Neural cell (in vitro differentiated cells): Measurements from ENCODE around the gene ANO9. TPM values are rescaled to one million over a fixed set of nuclear protein-coding genes. Genes with fewer than 3 reads are reported as not detected.

ENCODE experiments used
- H2AFZ ChIP-seq: fragments of 200-600, 300-800 bp; sonication (generic), shearing (Covaris generic); 2 replicates; pipeline ENCODE4 v1.6.0; 2014; ENCODE audit warnings: low read depth, mild to moderate bottlenecking, antibody characterized with exemption, low read length, moderate library complexity
- H3F3A ChIP-seq: fragments of 200-600 bp; shearing (Covaris generic); 2 replicates; pipeline ENCODE4 v1.6.1; 2016; ENCODE audit warnings: mild to moderate bottlenecking, moderate library complexity, mixed read lengths, antibody characterized with exemption, low read length; ENCODE audit not compliant: insufficient read depth, poor library complexity, severe bottlenecking
- H3K27ac ChIP-seq: fragments of 200-600, 300-800 bp; sonication (generic), shearing (Covaris generic); 2 replicates; pipeline ENCODE4 v1.5.1; 2014; ENCODE audit warnings: mild to moderate bottlenecking, low read length, moderate library complexity
- H3K27me3 ChIP-seq: fragments of 300-800, 200-600 bp; sonication (generic), shearing (Covaris generic); 2 replicates; pipeline ENCODE4 v1.6.0; 2014; ENCODE audit warnings: mild to moderate bottlenecking, low read depth, low read length, moderate library complexity; ENCODE audit not compliant: insufficient read depth
- H3K36me3 ChIP-seq: fragments of 300-800, 200-600 bp; sonication (generic), shearing (Covaris generic); 2 replicates; pipeline ENCODE4 v1.5.1; 2014; ENCODE audit warnings: mild to moderate bottlenecking, antibody characterized with exemption, low read length, moderate library complexity; ENCODE audit not compliant: insufficient read depth
- H3K4me2 ChIP-seq: fragments of 300-800, 200-600 bp; sonication (generic), shearing (Covaris generic); 2 replicates; pipeline ENCODE4 v1.6.0; 2014; ENCODE audit warnings: mild to moderate bottlenecking, low read length
- H3K4me3 ChIP-seq: fragments of 300-800, 200-600 bp; sonication (generic), shearing (Covaris generic); 2 replicates; pipeline ENCODE4 v1.5.1; 2014; ENCODE audit warnings: mild to moderate bottlenecking, low read length, moderate library complexity
- H3K79me2 ChIP-seq: fragments of 200-600 bp; shearing (Covaris generic); replicated peaks from 2 replicates; pipeline ENCODE4 v1.6.0; 2014; ENCODE audit warnings: mild to moderate bottlenecking, low read length, moderate library complexity; ENCODE audit not compliant: insufficient read depth
- H3K9ac ChIP-seq: fragments of 300-800, 200-600 bp; sonication (generic), shearing (Covaris generic); 2 replicates; pipeline ENCODE4 v1.6.1; 2016; ENCODE audit warnings: mild to moderate bottlenecking, low read length, mixed read lengths
- H3K9me2 ChIP-seq: fragments of 200-600 bp; shearing (Covaris generic); 2 replicates; pipeline ENCODE4 v1.6.1; 2016; ENCODE audit warnings: mild to moderate bottlenecking, low read length, mixed read lengths; ENCODE audit not compliant: insufficient read depth
- H3K9me3 ChIP-seq: fragments of 200-600, 300-800 bp; sonication (generic), shearing (Covaris generic); 2 replicates; pipeline ENCODE4 v1.6.1; 2016; ENCODE audit warnings: mild to moderate bottlenecking, mixed run types, low read length, moderate library complexity, mixed read lengths
- H4K20me1 ChIP-seq: fragments of 200-600 bp; shearing (Covaris generic); 2 replicates; pipeline ENCODE4 v1.6.1; 2016; ENCODE audit warnings: mild to moderate bottlenecking, mixed run types; ENCODE audit not compliant: insufficient read depth
- CTCF ChIP-seq: fragments of 450-650 bp; IDR thresholded peaks from 2 replicates; pipeline ENCODE4 v1.5.1; 2014; ENCODE audit warnings: antibody characterized with exemption, mild to moderate bottlenecking, moderate library complexity; ENCODE audit not compliant: poor library complexity, severe bottlenecking
- EP300 ChIP-seq: fragments of 450-650 bp; conservative IDR thresholded peaks from 2 replicates; pipeline ENCODE4 v1.6.1; 2014; ENCODE audit warnings: antibody characterized with exemption, mild to moderate bottlenecking, moderate library complexity; ENCODE audit not compliant: poor library complexity, severe bottlenecking
- EZH2 ChIP-seq: fragments of 200-600, 300-800 bp; shearing (Covaris generic), sonication (generic); IDR thresholded peaks from 2 replicates; pipeline ENCODE4 v1.6.1; 2014; ENCODE audit warnings: antibody characterized with exemption, low read length, borderline replicate concordance, mild to moderate bottlenecking; ENCODE audit not compliant: insufficient read depth, poor library complexity, severe bottlenecking
- MXI1 ChIP-seq: fragments of 450-650 bp; conservative IDR thresholded peaks from 2 replicates; pipeline ENCODE4 v1.6.1; 2014; ENCODE audit warnings: antibody characterized with exemption, mild to moderate bottlenecking; ENCODE audit not compliant: poor library complexity, severe bottlenecking
- POLR2AphosphoS5 ChIP-seq: IDR thresholded peaks from 2 replicates; pipeline ENCODE4 v1.6.1; 2012
- RAD21 ChIP-seq: fragments of 450-650 bp; conservative IDR thresholded peaks from 2 replicates; pipeline ENCODE4 v1.6.1; 2014; ENCODE audit warnings: antibody characterized with exemption, mild to moderate bottlenecking, moderate library complexity
- REST ChIP-seq: IDR thresholded peaks from 2 replicates; pipeline ENCODE4 v1.6.1; 2012; ENCODE audit warnings: borderline replicate concordance
- SMC3 ChIP-seq: fragments of 450-650 bp; conservative IDR thresholded peaks from 2 replicates; pipeline ENCODE4 v1.6.1; 2014; ENCODE audit warnings: antibody characterized with exemption, mild to moderate bottlenecking, moderate library complexity; ENCODE audit not compliant: poor library complexity
- TAF1 ChIP-seq: IDR thresholded peaks from 2 replicates; pipeline ENCODE4 v1.6.1; 2012; ENCODE audit warnings: low read depth
- polyA plus RNA-seq: library from polyadenylated mRNA; depleted of rRNA; stranded (reverse); fragments of >200 nt; gene quantifications from 2 replicates; pipeline ENCODE4 v1.2.3, GENCODE V29; 2014

Gene ANO9
- polyA plus RNA-seq, 1 donor from 2014 or later, result not detected

- TF ChIP-seq SMC3 (no peak), POLR2AphosphoS5 (no peak), MXI1 (no peak)
Observed at GRCh38 chr11:460331-461199, 18.8 kb upstream of the ANO9 start (continued).

- Histone ChIP-seq H3K27me3 (no peaks in the 10 kb centered on the region), H3K4me3 (no peak overlapping the region), H3F3A (no peaks in the 10 kb centered on the region), H3K9me3 (no peaks in the 10 kb centered on the region), H3K27ac (no peak overlapping the region), H3K79me2 (peaks cover 3% of the 10 kb centered on the region), H3K4me2 (no peak overlapping the region), H4K20me1 (no peaks in the 10 kb centered on the region), H3K9ac (no peak overlapping the region), H3K36me3 (no peaks in the 10 kb centered on the region), H2AFZ (no peak overlapping the region), H3K9me2 (no peaks in the 10 kb centered on the region)
- TF ChIP-seq POLR2AphosphoS5 (no peak), EZH2 (no peak), MXI1 (no peak), SMC3 (no peak), RAD21 (no peak)
Observed at GRCh38 chr11:459511-460220, 17.9 kb upstream of the ANO9 start.

- Histone ChIP-seq H3K79me2 (peaks cover 5% of the 10 kb centered on the region), H3K9me3 (no peaks in the 10 kb centered on the region), H3K9me2 (no peaks in the 10 kb centered on the region), H2AFZ (no peak overlapping the region), H4K20me1 (no peaks in the 10 kb centered on the region), H3K27me3 (no peaks in the 10 kb centered on the region), H3K36me3 (no peaks in the 10 kb centered on the region), H3K27ac (no peak overlapping the region), H3F3A (no peaks in the 10 kb centered on the region), H3K4me3 (no peak overlapping the region), H3K9ac (no peak overlapping the region), H3K4me2 (no peak overlapping the region)
- no peak for TF ChIP-seq EZH2
- TF ChIP-seq MXI1, result no peak
- no peak for TF ChIP-seq REST
- no peak for TF ChIP-seq CTCF
- no peak for TF ChIP-seq POLR2AphosphoS5
- TF ChIP-seq EP300, result no peak
- no peak for TF ChIP-seq SMC3
- TF ChIP-seq TAF1, result no peak
- no peak for TF ChIP-seq RAD21
Observed at GRCh38 chr11:457111-457760, 15.4 kb upstream of the ANO9 start.
